HG02870 (cell line): ENCODE measurements around the gene SMPDL3B.
"Not testable (repeated sequence)": the region's sequence is repeated elsewhere in the genome, so short reads cannot be mapped to it uniquely, and the experiment has no call there.

Source experiments
- ATAC-seq: cut with Tn5 transposase; IDR thresholded peaks from one replicate; pipeline ENCODE4 v1.9.1; 2021; ENCODE audit warnings: mild to moderate bottlenecking, moderate library complexity; ENCODE audit not compliant: unreplicated experiment

SMPDL3B gene

DNA sequence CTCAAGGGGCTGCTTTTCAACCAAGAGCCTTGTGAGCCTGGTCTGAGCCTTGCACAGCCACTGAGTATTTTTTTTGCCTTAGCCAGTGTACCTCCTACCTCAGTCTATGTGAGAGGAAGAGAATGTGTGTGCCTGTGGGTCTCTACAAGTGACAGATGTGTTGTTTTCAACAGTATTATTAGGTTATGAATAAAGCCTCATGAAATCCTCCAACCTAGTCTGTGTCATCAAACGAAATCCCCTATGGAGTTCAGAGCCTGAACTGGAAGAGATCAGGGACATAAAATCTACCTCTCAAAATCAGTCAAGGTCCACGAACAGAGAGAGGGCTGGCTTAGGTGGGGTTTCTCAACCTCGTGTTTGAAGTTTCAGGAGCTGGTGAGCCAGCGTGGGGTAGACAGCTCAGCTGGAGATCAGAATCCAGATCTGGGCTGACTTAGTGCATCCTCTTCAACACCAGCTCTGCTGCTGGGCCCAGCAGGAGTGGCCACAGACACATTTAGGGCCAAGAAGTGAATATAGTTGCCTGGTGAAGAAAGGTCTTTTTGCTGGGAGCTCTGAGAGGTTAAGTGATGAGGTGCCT, 33.2 kb downstream of the SMPDL3B start:
- ATAC-seq = no peak

DNA sequence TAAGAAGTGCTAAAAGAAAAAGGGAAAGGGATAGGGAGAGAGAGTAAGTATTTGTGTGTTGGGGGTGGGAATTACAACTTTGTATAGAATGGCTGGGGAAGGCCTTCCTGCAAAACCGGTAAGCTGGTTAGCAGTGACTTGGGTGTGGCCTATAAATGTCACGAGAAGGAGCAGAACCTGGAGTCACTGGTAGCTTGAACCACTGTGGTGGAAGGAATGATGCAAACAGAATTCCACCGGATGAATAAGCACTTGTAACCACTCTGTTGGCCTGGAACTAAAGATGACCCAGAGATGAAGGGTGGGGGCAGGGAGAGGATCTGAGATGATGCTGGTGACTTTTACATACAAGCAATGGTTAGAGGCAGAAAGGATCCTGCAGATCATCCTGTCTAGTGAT, 33.9 kb downstream of the SMPDL3B start:
- ATAC-seq = no peak

DNA sequence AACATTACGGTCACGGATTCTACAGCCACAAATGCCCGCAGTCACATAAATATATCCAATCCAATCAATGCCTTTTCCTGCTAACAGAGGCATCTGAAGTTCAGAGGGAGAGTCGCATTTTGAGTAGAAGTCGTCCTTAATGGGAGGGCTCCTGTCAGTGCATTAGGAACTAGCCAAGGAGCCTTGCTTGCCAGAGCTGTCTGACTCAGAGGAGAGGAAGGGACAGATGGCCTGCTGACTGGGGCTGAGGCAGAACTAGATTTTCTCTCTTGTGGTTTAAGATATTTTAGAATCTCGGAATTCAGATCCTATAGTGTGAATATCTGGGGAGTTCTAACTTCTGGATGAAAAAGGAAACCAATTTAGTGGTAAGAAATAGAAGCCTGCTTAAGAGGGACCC, 35.6 kb downstream of the SMPDL3B start:
- ATAC-seq = no peak

DNA sequence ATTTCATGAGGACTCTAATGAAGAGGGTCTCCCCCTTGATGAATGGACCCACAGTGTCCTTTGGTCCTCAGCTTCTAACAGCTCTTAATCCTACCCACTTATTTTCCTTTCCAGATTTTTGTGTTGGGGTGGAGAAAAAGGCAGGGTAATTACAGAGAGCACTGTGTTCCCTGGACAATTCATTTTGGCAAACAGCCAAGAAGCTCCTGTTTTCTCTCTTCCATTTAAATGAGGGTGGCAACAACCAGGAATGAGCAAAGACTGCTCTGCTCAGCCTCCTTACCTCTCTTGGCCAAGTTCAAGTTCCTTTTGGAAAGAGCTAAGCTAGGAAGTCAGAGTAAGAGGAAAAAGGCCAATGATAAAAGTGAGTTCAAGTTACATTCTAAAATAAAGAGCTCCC, 36.9 kb downstream of the SMPDL3B start:
- no peak for ATAC-seq

DNA sequence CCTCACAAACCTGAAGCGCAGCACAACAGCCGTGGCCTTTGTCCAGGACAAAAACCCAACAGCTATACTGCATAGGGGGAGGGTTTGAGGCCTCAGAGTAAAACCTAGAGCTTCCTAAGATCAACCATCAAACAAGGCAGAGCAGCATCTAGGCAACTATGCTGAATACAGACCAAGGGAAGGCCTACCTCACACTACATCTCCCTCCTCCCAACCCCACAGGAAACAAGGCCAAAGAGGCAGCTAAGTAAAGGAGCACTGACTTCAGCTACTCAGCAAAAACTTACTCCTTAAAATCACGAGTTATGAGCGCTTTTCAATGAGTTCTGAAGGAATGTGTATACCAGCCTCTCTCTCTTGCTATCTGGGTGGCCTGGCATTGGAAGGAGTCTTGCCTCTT, 37.3 kb downstream of the SMPDL3B start:
- ATAC-seq = no peak

DNA sequence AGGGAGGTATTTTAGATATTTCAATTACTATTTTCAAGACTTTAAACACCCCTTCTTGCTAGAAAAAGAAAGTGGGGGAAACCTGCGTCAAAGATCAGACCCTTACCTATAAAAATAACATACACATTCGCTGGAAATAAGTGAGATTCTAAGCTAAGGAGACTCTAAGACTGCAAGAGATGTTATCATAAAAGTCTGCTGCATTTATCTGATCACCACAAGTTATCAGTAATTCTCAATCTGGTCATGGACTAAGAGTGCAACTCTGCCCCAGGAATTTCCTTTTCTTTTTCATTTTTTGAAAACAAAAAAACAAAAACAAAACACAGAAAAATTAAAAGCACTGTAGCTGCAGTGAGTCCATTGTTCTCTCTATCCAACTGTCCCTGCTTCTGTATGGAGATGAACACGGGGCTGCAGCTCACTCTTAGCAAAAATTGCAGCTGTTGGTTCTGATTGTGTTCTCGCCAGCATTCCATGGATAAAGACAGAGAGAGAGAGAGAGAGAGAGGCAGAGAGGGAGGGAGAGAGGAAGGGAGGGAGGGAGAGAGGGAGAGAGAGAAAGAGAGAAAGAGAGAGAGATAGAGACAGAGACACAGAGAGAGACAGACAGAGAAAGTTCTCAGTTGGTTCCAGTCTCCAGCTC, 39.1 kb downstream of the SMPDL3B start:
- ATAC-seq = no peak

DNA sequence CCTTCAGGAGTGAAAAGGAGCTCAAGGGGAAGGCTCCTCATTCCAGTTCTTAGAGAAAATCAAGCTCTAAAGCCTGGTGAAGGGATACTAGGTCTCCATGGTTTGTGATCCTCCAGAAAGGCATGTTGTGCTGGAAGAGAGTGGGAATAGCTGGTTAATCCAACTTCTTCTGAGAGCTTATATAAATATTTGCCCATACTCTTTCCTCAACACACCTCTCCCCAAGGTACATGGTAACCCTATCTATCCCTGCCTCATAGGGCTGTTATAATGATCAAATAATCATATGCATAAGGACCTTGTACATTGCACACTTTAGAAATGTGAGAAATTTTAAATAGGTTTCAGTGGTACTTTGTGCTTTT, 39.6 kb downstream of the SMPDL3B start:
- no peak for ATAC-seq

DNA sequence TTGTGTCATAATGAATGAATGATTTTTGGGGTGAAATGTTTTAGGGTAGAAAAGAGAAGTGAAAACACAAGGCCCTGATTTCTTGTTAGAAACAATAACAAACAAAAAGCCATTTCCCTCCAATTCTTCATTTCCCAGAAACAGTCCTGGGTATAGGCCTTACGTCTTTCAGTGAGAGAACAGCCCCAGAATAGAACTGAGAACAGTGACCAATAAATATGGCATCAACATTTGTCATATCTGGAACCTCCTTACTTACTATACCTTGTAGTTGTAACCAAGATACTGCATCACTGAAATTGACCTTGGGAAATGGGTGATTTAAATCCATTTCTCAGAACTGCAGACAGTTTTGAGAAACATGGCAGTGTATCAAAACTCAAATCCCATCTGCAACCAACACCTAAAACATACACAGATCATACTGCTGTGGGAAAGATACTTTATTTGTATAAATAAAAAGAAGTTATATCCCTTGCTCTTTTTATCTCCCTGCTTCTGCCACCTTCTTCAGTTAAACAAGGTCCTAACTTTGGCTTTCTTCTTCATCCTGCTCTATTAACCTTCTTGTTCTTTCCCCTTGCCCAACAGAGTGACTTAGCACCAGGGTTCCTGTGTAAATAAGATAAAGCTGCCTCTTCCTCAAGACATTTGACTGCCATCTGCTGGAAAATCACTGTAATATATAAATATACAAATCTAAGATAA, 44.5 kb downstream of the SMPDL3B start:
- ATAC-seq = no peak

DNA sequence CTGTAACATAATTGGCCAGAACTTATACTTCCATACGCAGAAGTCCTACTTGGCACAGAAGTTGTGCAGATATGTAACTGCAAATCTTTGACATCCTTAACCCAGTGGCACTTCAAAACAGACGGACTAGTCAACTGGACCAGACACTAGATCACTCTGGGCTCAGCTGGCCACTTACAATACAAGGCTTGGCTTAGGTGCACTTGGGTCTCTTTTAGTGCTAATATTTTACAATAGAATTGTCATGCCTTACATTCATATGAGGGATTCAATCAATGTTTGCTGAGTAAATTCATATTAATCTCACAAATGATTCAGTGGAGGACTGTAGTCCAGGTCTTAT, 45.0 kb downstream of the SMPDL3B start:
- ATAC-seq = no peak

DNA sequence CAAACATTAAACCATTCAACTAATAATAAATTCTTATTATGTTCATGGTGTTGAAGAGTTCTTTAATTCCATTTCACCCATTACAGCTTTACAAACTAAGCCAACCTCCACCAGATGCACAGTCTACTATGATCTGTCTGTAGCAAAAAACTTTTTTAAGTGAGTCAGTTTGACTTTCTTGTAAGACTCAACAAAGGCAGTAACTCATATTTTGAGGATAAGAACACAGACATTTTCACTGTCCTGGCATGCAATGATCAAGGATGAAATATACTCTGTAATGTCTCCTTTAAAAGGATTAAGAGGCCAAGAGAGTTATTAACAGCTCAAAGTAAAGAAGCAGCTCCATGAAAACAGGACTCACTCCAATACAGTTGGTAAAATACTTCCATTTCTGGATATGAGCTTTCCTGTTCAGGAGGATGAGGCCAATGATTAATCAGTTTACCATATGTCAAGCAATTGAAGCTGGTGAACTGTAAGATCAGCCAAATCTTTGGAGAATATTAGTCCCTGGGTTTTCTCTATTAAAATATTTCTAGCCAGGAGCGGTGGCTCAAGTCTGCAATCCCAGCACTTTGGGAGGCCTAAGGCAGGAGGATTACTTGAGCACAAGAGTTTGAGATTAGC, 45.5 kb downstream of the SMPDL3B start:
- ATAC-seq = no peak

DNA sequence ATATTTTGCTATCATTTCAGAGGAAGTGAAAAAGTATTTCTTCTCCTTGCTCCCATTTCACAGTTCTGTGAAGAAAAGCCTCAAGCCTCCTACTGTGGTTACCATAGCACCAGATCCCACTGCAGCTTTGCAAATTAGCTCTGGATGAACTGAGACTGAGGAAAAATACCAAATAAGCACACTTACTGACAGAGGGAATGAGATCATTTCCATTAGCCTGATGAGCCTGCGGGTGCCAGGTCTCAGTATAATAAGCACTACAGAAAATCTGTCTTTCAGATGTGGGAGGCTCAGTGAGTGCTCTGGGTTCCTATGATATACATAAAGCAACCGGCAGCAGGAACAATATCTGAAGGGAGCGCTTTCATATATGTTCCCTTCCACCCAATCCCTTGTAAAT, 46.3 kb downstream of the SMPDL3B start:
- ATAC-seq = no peak

DNA sequence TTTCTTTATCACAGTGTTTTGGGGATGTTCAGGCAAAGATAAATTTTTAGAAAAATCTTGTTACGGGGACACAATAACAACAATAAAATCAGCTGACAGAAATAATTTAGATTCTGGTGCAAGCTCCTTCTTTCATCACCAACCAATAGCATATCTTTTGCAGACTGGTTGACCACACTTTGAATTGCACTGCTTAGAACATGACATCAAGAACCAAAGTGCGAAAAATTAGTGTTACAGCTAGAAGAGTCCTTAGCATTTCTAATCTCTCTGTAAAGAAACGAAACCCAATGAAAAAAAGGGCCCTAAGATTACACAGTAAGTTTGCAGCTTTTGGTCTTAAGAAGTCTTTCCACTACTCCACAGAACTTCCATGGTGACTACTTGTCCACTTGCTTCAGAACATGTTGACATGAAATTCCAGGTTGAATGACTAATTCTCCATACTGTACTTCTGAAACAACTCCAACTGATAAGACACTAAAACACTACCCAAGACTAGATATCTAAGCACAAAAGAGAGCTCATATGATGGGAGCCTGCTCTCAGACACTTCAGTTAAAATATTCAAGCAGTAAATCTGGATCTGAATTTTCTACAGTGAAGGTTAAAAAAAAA, 56.2 kb downstream of the SMPDL3B start:
- no peak for ATAC-seq

DNA sequence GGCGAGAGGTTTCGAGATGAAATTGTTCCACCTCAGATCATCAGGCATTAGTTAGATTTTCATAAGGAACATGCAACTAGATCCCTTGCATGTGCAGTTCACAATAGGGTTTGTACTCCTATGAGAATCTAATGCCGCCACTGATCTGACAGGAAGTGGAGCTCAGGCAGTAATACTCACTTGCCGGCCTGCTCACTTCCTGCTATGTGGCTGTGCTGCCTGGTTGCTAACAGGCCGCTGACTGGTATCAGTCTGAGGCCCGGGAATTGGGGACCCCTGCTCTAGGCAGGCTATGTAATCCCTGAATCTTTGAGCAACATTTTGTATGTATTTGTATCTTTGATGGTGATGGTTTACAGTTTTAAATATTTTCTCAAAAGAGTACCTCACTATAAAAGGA, 57.5 kb downstream of the SMPDL3B start:
- ATAC-seq = no peak

DNA sequence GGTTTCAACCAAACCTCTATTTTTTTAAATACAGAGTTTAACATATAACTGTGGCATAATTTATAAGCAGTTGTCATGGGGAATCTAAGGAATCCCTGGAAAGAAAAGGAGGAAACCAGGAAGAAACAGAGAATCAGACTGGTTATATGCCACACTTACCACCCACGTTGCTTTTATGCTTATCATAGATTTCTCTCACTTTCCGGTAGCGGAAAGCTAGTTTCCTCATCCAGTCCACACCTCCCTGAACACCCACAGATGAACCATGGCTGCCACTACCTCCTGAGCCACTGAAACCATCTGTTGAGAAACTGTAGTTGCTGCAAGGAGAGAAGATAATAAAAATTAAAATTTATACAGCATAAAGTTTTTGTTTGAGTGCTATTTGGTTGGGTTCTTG, 58.4 kb downstream of the SMPDL3B start:
- no peak for ATAC-seq

DNA sequence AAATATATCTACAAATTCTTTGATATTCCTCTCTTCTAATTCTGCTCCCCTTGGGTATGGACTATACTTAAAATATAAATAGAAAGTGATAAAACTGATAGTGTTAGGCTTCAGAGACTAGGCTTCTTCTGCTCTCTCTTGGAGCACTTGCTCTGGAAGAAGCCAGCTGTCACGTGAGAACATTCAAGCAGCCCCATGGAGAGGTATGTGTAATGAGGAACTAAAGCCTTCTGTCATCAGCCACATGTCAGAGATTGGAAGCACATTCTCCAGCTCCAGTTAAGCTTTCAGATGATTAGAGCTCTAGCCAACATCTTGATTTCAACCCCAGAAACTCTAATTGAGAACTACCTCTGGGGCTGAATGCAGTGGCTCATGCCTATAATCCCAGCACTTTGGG, 59.3 kb downstream of the SMPDL3B start:
- no peak for ATAC-seq

DNA sequence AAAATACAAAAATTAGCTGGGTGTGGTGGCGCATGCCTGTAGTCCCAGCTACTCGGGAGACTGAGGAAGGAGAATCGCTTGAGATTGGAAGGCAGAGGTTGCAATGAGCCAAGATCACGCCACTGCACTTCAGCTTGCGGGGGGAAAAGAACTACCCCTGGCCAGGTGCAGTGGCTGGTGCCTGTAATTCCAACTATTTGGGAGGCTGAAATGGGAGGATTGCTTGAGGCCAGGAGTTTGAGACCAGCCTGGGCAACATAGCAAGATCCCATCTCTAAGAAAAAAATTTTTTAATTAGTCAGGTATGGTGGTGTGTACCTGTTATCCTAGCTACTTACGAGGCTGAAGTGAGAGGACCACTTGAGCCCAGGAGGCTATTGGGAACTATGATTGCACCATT, 59.7 kb downstream of the SMPDL3B start:
- not testable (repeated sequence) for ATAC-seq

DNA sequence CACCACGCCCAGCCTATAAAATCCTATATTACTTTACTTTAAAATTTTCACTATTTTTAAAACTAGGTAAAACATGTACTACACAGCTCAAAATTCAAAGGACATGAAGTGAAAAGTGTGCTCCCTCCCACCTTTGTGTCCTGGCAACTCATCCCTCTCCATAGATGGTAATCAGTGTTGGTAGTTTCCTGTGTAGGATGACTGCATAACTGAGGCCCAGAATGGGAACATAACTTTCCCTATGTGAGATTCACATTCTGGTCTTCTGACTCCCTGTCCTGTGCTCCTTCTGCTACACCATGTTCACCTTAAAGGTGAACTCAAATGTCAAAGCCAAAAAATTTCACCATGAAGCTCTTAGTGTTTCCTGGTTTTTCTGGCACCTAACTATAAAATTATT, 64.3 kb downstream of the SMPDL3B start:
- ATAC-seq = no peak

DNA sequence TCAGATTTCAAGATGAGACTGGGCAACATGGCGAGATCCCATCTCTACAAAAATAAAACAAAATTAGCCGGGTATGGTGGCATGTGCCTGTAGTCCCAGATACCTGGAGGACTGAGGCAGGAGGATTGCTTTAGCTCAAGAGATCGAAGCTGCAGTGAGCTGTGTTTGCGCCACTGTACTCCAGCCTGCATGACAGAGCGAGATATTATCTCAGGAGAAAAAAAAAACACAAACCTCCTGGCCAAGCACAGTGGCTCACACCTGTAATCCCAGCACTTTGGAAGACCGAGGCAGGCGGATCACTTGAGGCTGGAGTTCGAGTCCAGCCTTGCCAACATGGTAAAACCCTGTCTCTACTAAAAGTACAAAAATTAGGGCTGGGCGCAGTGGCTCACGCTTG, 67.8 kb downstream of the SMPDL3B start:
- no peak for ATAC-seq

DNA sequence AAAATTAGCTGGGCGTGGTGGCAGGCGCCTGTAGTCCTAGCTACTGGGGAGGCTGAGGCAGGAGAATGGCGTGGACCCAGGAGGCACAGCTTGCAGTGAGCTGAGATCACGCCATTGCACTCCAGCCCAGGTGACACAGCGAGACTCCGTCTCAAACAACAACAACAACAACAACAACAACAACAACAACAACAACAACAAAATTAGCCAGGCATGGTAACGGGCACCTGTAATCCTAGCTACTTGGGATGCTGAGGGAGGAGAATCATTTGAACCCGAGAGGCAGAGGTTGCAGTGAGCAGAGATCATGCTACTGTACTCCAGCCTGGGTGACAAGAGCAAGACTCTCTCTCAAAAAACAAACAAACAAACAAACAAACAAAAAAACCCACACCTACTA, 68.3 kb downstream of the SMPDL3B start:
- not testable (repeated sequence) for ATAC-seq
